ENCODE data around the gene TOX3. TPM values are rescaled to one million over a fixed set of nuclear protein-coding genes. Genes with fewer than 3 reads are reported as not detected.

TOX3 gene
- total and polyA plus RNA-seq, 4 donors: 1.6 to 5.3 (median 2.0) TPM

- TF ChIP-seq CTCF (IDR thresholded peaks at IDR 0.05; ENCODE audit: control extremely low read depth, extremely low read depth): no peak
- 80 to 82% methylated on average over 2 of the region's 2 CpGs for WGBS, 2 donors
- ATAC-seq (ENCODE audit: insufficient read depth, low FRiP score) (no peak), DNase-seq (no peak)
- Histone ChIP-seq H3K9me3 (ENCODE audit: control insufficient read depth in 4 of 4, insufficient read depth in 3 of 4, low read length in 3 of 4) (peaks cover 0 to 3% (median 0%) of the 10 kb centered on the region in 4 donors), H3K36me3 (ENCODE audit: control insufficient read depth in 4 of 4, insufficient read depth in 4 of 4, low read length in 4 of 4) (peaks cover 0 to 4% (median 0%) of the 10 kb centered on the region in 4 donors), H3K27me3 (ENCODE audit: control insufficient read depth in 3 of 3, insufficient read depth in 3 of 3, low read length in 2 of 3) (no peaks in the 10 kb centered on the region), H3K4me3 (no peak overlapping the region), H3K9ac (ENCODE audit: insufficient read depth in 1 of 2, low read length in 2 of 2) (no peak overlapping the region), H3K4me1 (ENCODE audit: control insufficient read depth in 5 of 5, insufficient read depth in 5 of 5, low read length in 5 of 5) (peaks cover 0 to 11% (median 4%) of the 10 kb centered on the region in 5 donors), H3K27ac (ENCODE audit: low read depth in 1 of 2, low read length in 1 of 2) (no peak overlapping the region)
Observed at GRCh38 chr16:52436339-52437276, 110.3 kb downstream of the TOX3 start.

DNA sequence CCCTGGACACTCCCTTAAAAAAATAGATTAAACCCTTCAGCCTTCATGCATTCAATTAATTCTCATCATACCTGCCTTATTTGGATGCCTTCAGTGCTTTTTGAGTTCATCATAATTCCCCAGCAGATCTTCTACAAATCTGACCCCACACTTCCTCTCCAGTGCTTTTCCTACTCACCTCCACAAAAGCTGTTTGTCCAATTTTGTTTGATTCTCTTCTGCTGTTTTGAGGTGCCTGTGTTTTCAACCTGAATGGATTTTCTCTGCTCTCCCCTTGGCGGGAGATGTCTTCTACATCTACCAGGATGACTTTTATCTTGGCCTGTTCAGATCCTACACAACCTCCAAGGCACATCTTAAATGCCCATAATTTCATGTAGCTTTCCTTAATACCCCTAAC lies 112.7 kb downstream of the TOX3 start:
- peaks cover 0 to 11% (median 4%) of the 10 kb centered on the region in 5 donors for H3K4me1 ChIP-seq (ENCODE audit: control insufficient read depth in 5 of 5, insufficient read depth in 5 of 5, low read length in 5 of 5)
- no peak for TF ChIP-seq CTCF (IDR thresholded peaks at IDR 0.05; ENCODE audit: control extremely low read depth, extremely low read depth)
- H3K9me3 ChIP-seq (ENCODE audit: control insufficient read depth in 4 of 4, insufficient read depth in 3 of 4, low read length in 3 of 4): no peaks in the 10 kb centered on the region
- H3K27me3 ChIP-seq (ENCODE audit: control insufficient read depth in 3 of 3, insufficient read depth in 3 of 3, low read length in 2 of 3): no peaks in the 10 kb centered on the region
- no peak overlapping the region for H3K9ac ChIP-seq (ENCODE audit: insufficient read depth in 1 of 2, low read length in 2 of 2)
- H3K27ac ChIP-seq (ENCODE audit: low read depth in 1 of 2, low read length in 1 of 2): no peak overlapping the region
- H3K4me3 ChIP-seq: no peak overlapping the region
- 91 to 92% methylated on average over 1 of the region's 1 CpG for WGBS, 2 donors
- no peak for ATAC-seq (ENCODE audit: insufficient read depth, low FRiP score)
- no peak for DNase-seq
- no peaks in the 10 kb centered on the region for H3K36me3 ChIP-seq (ENCODE audit: control insufficient read depth in 4 of 4, insufficient read depth in 4 of 4, low read length in 4 of 4)

GRCh38 chr16:52433643-52434042 lies 113.3 kb downstream of the TOX3 start:
- Histone ChIP-seq H3K27me3 (ENCODE audit: control insufficient read depth in 3 of 3, insufficient read depth in 3 of 3, low read length in 2 of 3) (no peaks in the 10 kb centered on the region), H3K9me3 (ENCODE audit: control insufficient read depth in 4 of 4, insufficient read depth in 3 of 4, low read length in 3 of 4) (no peaks in the 10 kb centered on the region), H3K4me1 (ENCODE audit: control insufficient read depth in 5 of 5, insufficient read depth in 5 of 5, low read length in 5 of 5) (peaks cover 0 to 11% (median 4%) of the 10 kb centered on the region in 5 donors), H3K4me3 (no peak overlapping the region), H3K27ac (ENCODE audit: low read depth in 1 of 2, low read length in 1 of 2) (no peak overlapping the region), H3K36me3 (ENCODE audit: control insufficient read depth in 4 of 4, insufficient read depth in 4 of 4, low read length in 4 of 4) (no peaks in the 10 kb centered on the region), H3K9ac (ENCODE audit: insufficient read depth in 1 of 2, low read length in 2 of 2) (no peak overlapping the region)
- no peak for ATAC-seq (ENCODE audit: insufficient read depth, low FRiP score)
- TF ChIP-seq CTCF (IDR thresholded peaks at IDR 0.05; ENCODE audit: control extremely low read depth, extremely low read depth): no peak
- DNase-seq: no peak
- 69 to 73% methylated on average over 2 of the region's 2 CpGs for WGBS, 2 donors

Measured in lung (tissue), 12 donors.